RPMI7951 (cell line): Measurements from ENCODE around the gene KLHL17. TPM values are rescaled to one million over a fixed set of nuclear protein-coding genes. Genes with fewer than 3 reads are reported as not detected.

Source experiments
- DNase-seq: peaks from one replicate; pipeline ENCODE4 v3.0.0-alpha.2; 2012; ENCODE audit warnings: low read depth
- total RNA-seq: library from RNA; depleted of rRNA; stranded (reverse); fragments of >200 nt; shearing (Covaris generic); gene quantifications from 2 replicates; pipeline ENCODE4 v1.2.3, GENCODE V29; 2014

The KLHL17 gene
- total RNA-seq, 1 experiment from 2014 or later = 5.4 TPM

- peak; percentile 86 for DNase-seq
Observed at GRCh38 chr1:923131-923990, 37.0 kb upstream of the KLHL17 start, which contains the start of gene SAMD11. TSS of gene SAMD11 (plus strand) at chr1:923923. CDS start at chr1:924432, 509 bp downstream.

GRCh38 chr1:923991-924655, 36.3 kb upstream of the KLHL17 start:
- DNase-seq = no peak

GRCh38 chr1:924656-925560, 35.5 kb upstream of the KLHL17 start:
- DNase-seq = peak; percentile 37

- no peak for DNase-seq
Observed at GRCh38 chr1:925561-926421, 34.6 kb upstream of the KLHL17 start.

- no peak for DNase-seq
Observed at GRCh38 chr1:927234-927633, 33.1 kb upstream of the KLHL17 start.

GRCh38 chr1:927748-928147, 32.6 kb upstream of the KLHL17 start:
- no peak for DNase-seq

GRCh38 chr1:928825-929661, 31.3 kb upstream of the KLHL17 start:
- no peak for DNase-seq

- no peak for DNase-seq
Observed at GRCh38 chr1:929712-930632, 30.4 kb upstream of the KLHL17 start.

GRCh38 chr1:930633-931138, 29.7 kb upstream of the KLHL17 start:
- no peak for DNase-seq

GRCh38 chr1:931380-932172, 28.8 kb upstream of the KLHL17 start:
- DNase-seq = no peak

GRCh38 chr1:932173-932510, 28.2 kb upstream of the KLHL17 start:
- no peak for DNase-seq

- DNase-seq = no peak
Observed at GRCh38 chr1:932776-933602, 27.4 kb upstream of the KLHL17 start.

GRCh38 chr1:933603-933940, 26.8 kb upstream of the KLHL17 start:
- no peak for DNase-seq

GRCh38 chr1:934991-935750, 25.2 kb upstream of the KLHL17 start:
- DNase-seq = no peak

- no peak for DNase-seq
Observed at GRCh38 chr1:935751-936231, 24.6 kb upstream of the KLHL17 start.
